ENCODE results near the gene EPB41L4A.

GRCh38 chr5:112384523-112384922 lies 34.6 kb downstream of the EPB41L4A start:
- TF ChIP-seq POLR2A (IDR thresholded peaks at IDR 0.05) = no peak
- TF ChIP-seq CTCF (IDR thresholded peaks at IDR 0.05) = no peak

All from lower leg skin (tissue), 3 donors.